Activated naive CD8-positive, alpha-beta T cell treated with anti-CD3 and anti-CD28 coated beads, Interleukin-2, amount 50 U/mL, for 16 hours (primary cell): Measurements from ENCODE around the gene ENTPD3.
"Not testable (repeated sequence)": the region's sequence is repeated elsewhere in the genome, so short reads cannot be mapped to it uniquely, and the experiment has no call there.

Experiments used
- DNase-seq: peaks from one replicate; pipeline ENCODE4 v3.0.0-alpha.2; 2020; ENCODE audit warnings: low read depth, low spot score

Gene ENTPD3

DNA sequence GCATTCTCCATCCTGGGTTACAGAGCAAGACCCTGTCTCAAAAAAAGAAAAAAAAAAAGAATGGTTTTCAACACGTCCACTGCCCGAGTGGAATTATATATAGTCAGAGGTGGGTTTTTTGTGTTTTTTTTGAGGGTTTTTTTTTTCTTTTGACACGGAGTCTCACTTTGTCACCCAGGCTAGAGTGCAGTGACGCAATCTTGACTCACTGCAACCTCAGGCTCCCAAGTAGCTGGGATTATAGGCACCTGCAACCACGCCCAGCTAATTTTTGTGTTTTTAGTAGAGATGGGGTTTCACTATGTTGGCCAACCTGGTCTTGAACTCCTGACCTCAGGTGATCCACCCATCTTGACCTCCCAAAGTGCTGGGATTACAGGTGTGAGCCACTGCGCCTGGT lies 73.5 kb downstream of the ENTPD3 start:
- DNase-seq, result not testable (repeated sequence)

DNA sequence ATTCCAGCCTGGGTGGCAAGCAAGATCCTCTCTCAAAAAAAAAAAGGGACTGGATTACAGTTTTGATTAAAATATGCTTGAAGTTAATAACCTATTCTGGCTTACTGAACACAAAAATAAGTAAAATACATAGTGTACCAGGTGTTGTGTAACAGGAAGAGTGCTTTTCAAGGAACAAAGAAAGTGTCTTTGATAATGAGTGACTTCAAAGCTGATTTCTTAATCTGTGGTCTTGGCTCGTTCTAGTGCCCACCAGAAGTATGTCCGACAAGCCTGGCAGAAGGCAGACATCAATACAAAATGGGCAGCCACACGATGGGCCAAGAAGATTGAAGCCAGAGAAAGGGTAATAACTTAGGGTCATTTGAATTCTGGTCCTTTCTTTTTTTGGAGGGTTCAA lies 74.2 kb downstream of the ENTPD3 start:
- no peak for DNase-seq

DNA sequence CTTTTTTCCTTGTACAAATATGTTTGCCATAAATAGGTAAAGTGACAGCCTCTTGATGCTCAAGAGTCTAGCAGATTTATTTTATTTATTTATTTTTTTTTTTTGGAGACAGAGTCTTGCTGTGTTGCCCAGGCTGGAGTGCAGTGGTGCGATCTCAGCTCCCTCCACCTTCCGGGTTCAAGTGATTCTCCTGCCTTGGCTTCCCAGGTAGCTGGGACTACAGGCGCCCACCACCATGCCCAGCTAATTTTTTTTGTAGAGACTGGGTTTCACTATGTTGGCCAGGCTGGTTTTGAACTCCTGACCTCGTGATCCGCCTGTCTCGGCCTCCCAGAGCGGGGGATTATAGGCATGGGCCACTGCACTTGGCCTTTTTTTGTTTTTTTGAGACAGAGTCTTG lies 75.9 kb downstream of the ENTPD3 start:
- DNase-seq, result not testable (repeated sequence)

DNA sequence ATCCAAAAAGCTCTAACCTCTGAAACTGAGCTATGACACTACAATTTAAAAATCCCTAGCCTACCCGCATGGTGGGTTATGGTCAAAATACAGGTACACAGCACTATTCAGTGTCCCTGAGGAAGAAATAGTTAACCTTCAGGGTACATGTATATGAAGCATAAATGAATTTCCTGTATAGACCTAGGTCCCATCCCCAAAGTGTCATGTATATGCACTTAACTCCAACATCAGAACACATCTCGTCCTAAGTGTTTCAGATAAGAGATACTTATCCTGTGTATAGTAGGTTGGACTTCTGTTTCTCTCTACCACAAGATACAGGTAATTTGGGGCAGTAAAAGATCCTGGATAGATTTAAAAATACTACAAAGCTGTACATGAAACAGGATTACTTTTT lies 76.6 kb downstream of the ENTPD3 start:
- no peak for DNase-seq

DNA sequence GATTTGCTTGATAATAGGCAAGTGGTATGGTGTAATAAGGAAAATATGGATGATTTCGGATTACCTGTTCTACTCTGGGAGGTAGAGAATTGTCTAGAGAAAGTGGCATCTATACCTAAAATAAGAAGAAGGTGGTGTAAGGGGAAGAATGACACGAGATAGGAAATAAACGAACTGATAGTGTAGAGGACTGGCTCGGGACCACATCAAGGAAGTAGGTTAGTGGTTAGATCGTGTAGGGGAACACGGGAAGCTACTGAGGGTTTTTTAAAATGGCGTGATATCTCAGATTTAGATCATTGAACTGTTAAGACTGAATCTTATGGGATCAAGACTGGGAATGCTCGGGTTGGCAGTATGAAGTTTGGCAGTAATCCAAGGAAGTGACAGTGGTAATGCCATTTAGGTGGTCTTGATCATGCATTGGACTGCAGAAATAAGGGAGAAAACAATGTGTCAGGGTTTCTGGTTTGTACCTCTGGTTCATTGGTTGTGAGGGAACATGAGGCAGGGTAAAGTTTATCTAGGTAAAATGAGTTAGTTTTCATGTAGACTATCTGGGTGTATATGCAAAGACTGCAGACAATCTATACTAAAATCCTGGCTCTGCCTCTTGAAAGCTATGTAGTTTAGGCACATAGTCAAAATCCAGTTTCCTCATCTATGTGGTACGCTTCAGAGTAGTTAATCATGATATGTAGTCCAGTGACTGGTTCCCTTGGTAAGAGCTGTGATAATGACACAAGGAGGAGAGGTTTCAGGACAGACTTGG lies 77.5 kb downstream of the ENTPD3 start:
- no peak for DNase-seq

DNA sequence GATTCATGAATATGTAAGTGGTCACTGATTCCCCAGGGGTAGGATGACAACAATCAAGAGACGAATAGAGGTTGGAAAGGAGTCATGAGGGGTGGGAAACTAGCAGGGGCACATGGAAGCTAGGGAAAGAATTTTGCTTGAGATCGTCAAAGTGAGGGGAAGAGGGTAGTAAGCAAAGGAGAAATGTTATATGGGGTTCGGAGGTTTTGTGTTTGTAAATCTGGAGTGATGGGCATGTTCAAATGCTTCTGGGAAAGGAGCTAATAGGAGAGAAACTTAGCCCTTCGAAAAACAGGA lies 78.1 kb downstream of the ENTPD3 start:
- no peak for DNase-seq

DNA sequence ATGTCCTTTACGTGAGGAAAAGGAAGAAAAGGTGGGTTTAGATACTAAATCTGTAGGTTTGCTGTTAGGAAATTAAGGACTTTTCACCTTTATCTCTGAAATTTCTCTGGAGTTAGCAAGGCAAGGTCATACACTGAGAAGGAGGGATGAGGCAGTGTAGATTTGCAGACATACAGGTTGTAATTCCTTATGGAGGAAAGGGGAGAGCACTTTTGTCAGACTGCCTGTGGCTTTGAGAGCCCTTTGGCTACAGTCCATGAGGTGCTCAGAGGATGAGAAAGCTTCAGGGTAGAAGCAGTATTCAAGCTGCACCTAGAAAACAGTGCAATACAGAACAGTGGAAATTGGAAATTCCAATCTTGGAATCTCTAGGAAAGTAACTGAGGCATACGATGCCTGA lies 78.5 kb downstream of the ENTPD3 start:
- no peak for DNase-seq

DNA sequence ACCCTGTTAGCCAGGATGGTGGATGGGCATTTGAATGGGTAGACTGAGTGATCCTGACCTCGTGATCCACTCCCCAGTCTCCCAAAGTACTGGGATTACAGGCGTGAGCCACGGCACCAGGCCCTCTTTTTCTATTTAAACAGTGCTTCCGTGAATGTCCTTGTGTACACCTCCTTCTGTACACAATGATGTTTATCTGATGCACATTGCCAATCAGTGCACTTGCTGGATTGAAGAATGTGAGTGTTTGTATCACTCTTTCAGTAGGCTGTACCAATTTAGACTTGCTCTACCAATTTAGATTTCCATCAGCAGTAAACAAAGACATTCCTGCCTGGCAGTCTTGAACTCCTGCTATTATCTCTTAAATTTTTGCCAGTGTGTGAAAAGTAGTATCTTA lies 81.0 kb downstream of the ENTPD3 start:
- DNase-seq, result no peak

DNA sequence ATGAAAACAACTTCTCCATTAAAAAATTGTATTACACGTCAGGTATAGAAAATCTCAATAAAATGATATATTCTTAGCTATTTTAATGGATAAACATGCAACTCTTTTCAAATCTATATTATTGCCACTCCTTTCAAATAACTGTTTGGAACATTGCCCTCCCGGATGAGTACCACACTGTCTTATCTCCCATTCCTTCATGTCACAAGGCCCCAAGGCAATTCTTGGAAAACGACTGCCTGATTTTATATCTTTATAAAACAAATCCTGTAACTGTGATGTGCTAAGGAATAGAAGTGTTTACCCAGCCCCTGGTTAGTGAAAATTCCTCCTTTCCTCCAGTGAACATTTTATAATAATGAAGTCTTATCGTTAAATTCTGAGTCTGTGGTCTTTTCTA lies 83.7 kb downstream of the ENTPD3 start:
- no peak for DNase-seq

DNA sequence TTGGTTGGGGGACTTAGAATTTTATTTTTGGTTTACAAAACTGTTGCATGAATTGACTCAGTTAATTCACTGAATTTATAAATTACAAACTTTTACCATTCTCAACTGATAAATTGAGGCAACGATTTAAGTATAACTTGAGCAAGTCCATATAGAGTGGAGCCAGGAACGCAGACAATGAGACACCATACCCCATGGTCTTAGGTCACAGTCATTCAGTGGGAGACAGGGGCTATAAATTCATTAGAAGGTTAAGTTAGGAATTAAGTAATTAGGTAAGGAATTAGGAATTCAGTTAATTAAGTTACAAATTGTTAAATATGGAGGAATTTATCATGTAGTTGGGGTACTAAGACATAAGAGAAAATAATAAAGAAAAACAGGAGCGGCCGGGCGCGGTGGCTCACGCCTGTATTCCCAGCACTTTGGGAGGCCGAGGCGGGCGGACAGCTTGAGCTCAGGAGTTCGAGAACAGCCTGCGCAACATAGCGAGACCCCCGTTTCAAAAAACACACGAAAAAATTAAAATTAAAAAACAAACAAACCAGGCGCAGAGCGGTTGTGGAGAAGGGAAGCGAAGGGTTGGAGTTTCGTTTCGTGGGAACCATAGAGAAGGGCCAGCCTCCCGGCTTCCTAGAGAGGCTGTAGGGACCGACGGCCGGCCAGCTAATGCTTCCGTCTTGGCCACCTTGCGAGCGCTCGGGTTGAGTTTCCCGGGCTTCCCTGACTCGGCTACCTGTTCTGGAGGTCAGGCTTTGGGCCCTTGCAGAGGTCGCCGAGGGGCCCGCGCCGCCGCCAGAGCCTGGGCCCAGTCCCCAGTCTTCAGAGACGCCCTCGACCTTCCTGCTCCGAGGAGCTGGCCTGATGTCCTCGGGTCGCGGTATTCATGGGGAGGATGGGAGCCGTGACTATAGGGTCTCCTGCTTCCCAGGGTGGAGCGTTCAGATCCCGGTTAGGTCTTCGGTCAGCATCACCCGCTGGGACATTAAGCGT lies 89.8 kb downstream of the ENTPD3 start, which contains the start of gene ZNF619:
TSS of gene ZNF619 (plus strand) at position 645 of the 993 bp plus-strand sequence. CDS start 858 bp downstream, outside the sequence.
- no peak for DNase-seq

DNA sequence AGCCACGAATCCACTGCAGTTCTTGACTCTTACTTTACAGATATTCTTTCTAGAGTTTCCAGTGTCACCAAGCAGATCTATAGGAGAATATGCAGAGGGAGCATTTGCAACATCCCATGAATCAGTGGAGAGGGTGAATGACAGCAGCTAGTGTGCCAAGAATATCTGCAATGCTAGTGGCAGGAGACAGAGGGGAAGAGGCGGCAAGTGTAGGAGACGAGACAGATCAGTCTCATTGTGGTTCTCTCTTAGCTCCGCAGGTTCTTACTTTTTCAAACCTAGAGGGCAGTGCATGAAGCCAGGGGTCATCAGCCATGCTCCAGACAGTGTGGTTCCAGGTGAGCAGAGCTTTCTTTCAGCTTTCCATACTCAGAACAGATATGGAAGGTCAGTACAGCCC lies 90.7 kb downstream of the ENTPD3 start:
- no peak for DNase-seq
